ENCODE results near the gene CDCP1.

CDCP1 gene

GRCh38 chr3:45183872-45184262 is 37.7 kb upstream of the CDCP1 start:
- Histone ChIP-seq H2AFZ (ENCODE audit: low read length) (0 out of 2 replicates have a peak overlapping the region, but pooled peaks have one; percentile 82), H4K20me1 (ENCODE audit: insufficient read depth, low read length) (no peaks in the 10 kb centered on the region)
- TF ChIP-seq CTCF (IDR thresholded peaks at IDR 0.05; ENCODE audit: low read length) (no peak), EZH2phosphoT487 (IDR thresholded peaks at IDR 0.05; ENCODE audit: low read length) (no peak), EZH2 (optimal IDR thresholded peaks at IDR 0.05; ENCODE audit: low read depth, low read length) (no peak)

GRCh38 chr3:45182915-45183871 is 37.0 kb upstream of the CDCP1 start:
- Histone ChIP-seq H2AFZ (ENCODE audit: low read length) (peak overlapping the region; percentile 82), H3K9me3 (replicated peaks; ENCODE audit: insufficient read depth, low read length) (no peaks in the 10 kb centered on the region), H3K36me3 (replicated peaks; ENCODE audit: insufficient read depth, low read length) (no peaks in the 10 kb centered on the region), H3K4me2 (ENCODE audit: low read depth, low read length) (peak overlapping the region; percentile 58), H4K20me1 (ENCODE audit: insufficient read depth, low read length) (no peaks in the 10 kb centered on the region), H3F3A (ENCODE audit: insufficient read depth, low read length) (peaks cover 29% of the 10 kb centered on the region), H3K79me2 (ENCODE audit: low read length) (no peaks in the 10 kb centered on the region), H3K4me1 (ENCODE audit: low read length) (peaks cover 41% of the 10 kb centered on the region), H3K27ac (ENCODE audit: low read length) (peak overlapping the region; percentile 60; the same call in 1 of the 2 replicates), H3K9me2 (replicated peaks; ENCODE audit: insufficient read depth, low read length) (no peaks in the 10 kb centered on the region), H3K4me3 (ENCODE audit: low read length) (no peak overlapping the region; the same call in 1 of the 2 replicates), H3K27me3 (replicated peaks; ENCODE audit: insufficient read depth, low read length) (no peaks in the 10 kb centered on the region), H3K9ac (ENCODE audit: low read length) (peak overlapping the region; percentile 30; the same call in 1 of the 2 replicates)
- peak; percentile 59 for DNase-seq
- no peak for TF ChIP-seq EZH2phosphoT487 (IDR thresholded peaks at IDR 0.05; ENCODE audit: low read length)
- TF ChIP-seq EZH2 (optimal IDR thresholded peaks at IDR 0.05; ENCODE audit: low read depth, low read length): no peak
- no peak for TF ChIP-seq CTCF (IDR thresholded peaks at IDR 0.05; ENCODE audit: low read length)

More at GRCh38 chr3:45183872-45184262, 37.7 kb upstream of the CDCP1 start:
- H3K9ac ChIP-seq (ENCODE audit: low read length): no peak overlapping the region
- peaks cover 41% of the 10 kb centered on the region for H3K4me1 ChIP-seq (ENCODE audit: low read length)
- H3K9me3 ChIP-seq (replicated peaks; ENCODE audit: insufficient read depth, low read length): no peaks in the 10 kb centered on the region
- no peaks in the 10 kb centered on the region for H3K27me3 ChIP-seq (replicated peaks; ENCODE audit: insufficient read depth, low read length)
- no peak for DNase-seq
- H3K27ac ChIP-seq (ENCODE audit: low read length): peak overlapping the region; percentile 60; the same call in 1 of the 2 replicates
- no peaks in the 10 kb centered on the region for H3K79me2 ChIP-seq (ENCODE audit: low read length)
- H3K9me2 ChIP-seq (replicated peaks; ENCODE audit: insufficient read depth, low read length): no peaks in the 10 kb centered on the region
- H3K4me2 ChIP-seq (ENCODE audit: low read depth, low read length): no peak overlapping the region
- no peak overlapping the region for H3K4me3 ChIP-seq (ENCODE audit: low read length)
- H3K36me3 ChIP-seq (replicated peaks; ENCODE audit: insufficient read depth, low read length): no peaks in the 10 kb centered on the region
- H3F3A ChIP-seq (ENCODE audit: insufficient read depth, low read length): peaks cover 29% of the 10 kb centered on the region

- Histone ChIP-seq H3K4me2 (ENCODE audit: low read depth, low read length) (no peak overlapping the region), H3K79me2 (ENCODE audit: low read length) (no peaks in the 10 kb centered on the region), H3K9me3 (replicated peaks; ENCODE audit: insufficient read depth, low read length) (no peaks in the 10 kb centered on the region), H3K27ac (ENCODE audit: low read length) (no peak overlapping the region), H4K20me1 (ENCODE audit: insufficient read depth, low read length) (no peaks in the 10 kb centered on the region), H2AFZ (ENCODE audit: low read length) (no peak overlapping the region), H3K36me3 (replicated peaks; ENCODE audit: insufficient read depth, low read length) (no peaks in the 10 kb centered on the region), H3K4me1 (ENCODE audit: low read length) (peaks cover 35% of the 10 kb centered on the region), H3K9ac (ENCODE audit: low read length) (no peak overlapping the region), H3K4me3 (ENCODE audit: low read length) (no peak overlapping the region), H3K27me3 (replicated peaks; ENCODE audit: insufficient read depth, low read length) (no peaks in the 10 kb centered on the region), H3F3A (ENCODE audit: insufficient read depth, low read length) (peaks cover 29% of the 10 kb centered on the region), H3K9me2 (replicated peaks; ENCODE audit: insufficient read depth, low read length) (no peaks in the 10 kb centered on the region)
- DNase-seq: no peak
- TF ChIP-seq EZH2 (optimal IDR thresholded peaks at IDR 0.05; ENCODE audit: low read depth, low read length) (no peak), EZH2phosphoT487 (IDR thresholded peaks at IDR 0.05; ENCODE audit: low read length) (no peak), CTCF (IDR thresholded peaks at IDR 0.05; ENCODE audit: low read length) (no peak)
Measured at GRCh38 chr3:45181496-45181895, 35.3 kb upstream of the CDCP1 start.

Measured in MM.1S (cell line).